Mesendoderm (in vitro differentiated cells): ENCODE data around the gene DIAPH2.
A peak's percentile ranks its signal among the peaks of the same experiment; 100 is the strongest.

Experiments
- DNase-seq: peaks from one replicate; pipeline ENCODE4 v3.0.0; 2013
- H2AK5ac ChIP-seq: 2 replicates; pipeline ENCODE4 v1.6.1; 2013; ENCODE audit warnings: low read length, inconsistent platforms
- H2BK120ac ChIP-seq: 2 replicates; pipeline ENCODE4 v1.6.1; 2013; ENCODE audit warnings: low read depth, mild to moderate bottlenecking, low read length, moderate library complexity, mixed read lengths
- H2BK15ac ChIP-seq: replicated peaks from 2 replicates; pipeline ENCODE4 v1.6.1; 2013; ENCODE audit warnings: low read depth, mild to moderate bottlenecking, moderate library complexity
- H2BK5ac ChIP-seq: 2 replicates; pipeline ENCODE4 v1.6.1; 2013; ENCODE audit warnings: low read length, inconsistent platforms
- H3K18ac ChIP-seq: 2 replicates; pipeline ENCODE4 v1.6.1; 2013; ENCODE audit warnings: mild to moderate bottlenecking, low read length, mixed read lengths
- H3K23ac ChIP-seq: one replicate; pipeline ENCODE4 v1.6.1; 2013; ENCODE audit warnings: low read length
- H3K27ac ChIP-seq: 2 replicates; pipeline ENCODE4 v1.5.1; 2013; ENCODE audit warnings: low read depth, mild to moderate bottlenecking, inconsistent platforms, low read length, moderate library complexity
- H3K27me3 ChIP-seq: 2 replicates; pipeline ENCODE4 v1.6.1; 2013; ENCODE audit warnings: low read length, control low read depth, mild to moderate bottlenecking, inconsistent platforms; ENCODE audit not compliant: insufficient read depth, poor library complexity
- H3K36me3 ChIP-seq: 2 replicates; pipeline ENCODE4 v1.6.1; 2013; ENCODE audit warnings: low read length, inconsistent platforms; ENCODE audit not compliant: control insufficient read depth, insufficient read depth
- H3K4ac ChIP-seq: one replicate; pipeline ENCODE4 v1.6.1; 2013; ENCODE audit warnings: low read depth, mild to moderate bottlenecking, low read length, moderate library complexity
- H3K4me1 ChIP-seq: 2 replicates; pipeline ENCODE4 v1.6.1; 2013; ENCODE audit warnings: low read depth, low read length, inconsistent platforms; ENCODE audit not compliant: control insufficient read depth
- H3K4me2 ChIP-seq: 2 replicates; pipeline ENCODE4 v1.6.1; 2013; ENCODE audit warnings: low read length
- H3K4me3 ChIP-seq: 2 replicates; pipeline ENCODE4 v1.5.1; 2013; ENCODE audit warnings: mild to moderate bottlenecking, low read length
- H3K56ac ChIP-seq: one replicate; pipeline ENCODE4 v1.6.1; 2013; ENCODE audit warnings: low read length
- H3K79me1 ChIP-seq: 2 replicates; pipeline ENCODE4 v1.6.1; 2013; ENCODE audit warnings: low read length, inconsistent platforms
- H3K79me2 ChIP-seq: 2 replicates; pipeline ENCODE4 v1.6.1; 2013; ENCODE audit warnings: mild to moderate bottlenecking, low read length; ENCODE audit not compliant: control insufficient read depth, insufficient read depth
- H3K9ac ChIP-seq: 2 replicates; pipeline ENCODE4 v1.6.1; 2013; ENCODE audit warnings: low read length, inconsistent platforms
- H4K5ac ChIP-seq: one replicate; pipeline ENCODE4 v1.6.1; 2013; ENCODE audit warnings: low read length
- H4K8ac ChIP-seq: one replicate; pipeline ENCODE4 v1.6.1; 2013; ENCODE audit warnings: low read depth, mild to moderate bottlenecking, control low read depth, low read length, moderate library complexity
- WGBS: extraction: QIAGEN DNeasy Blood & Tissue Kit; methylation state at CpG from one replicate; pipeline ENCODE4 v1.1.7; 2013; ENCODE audit warnings: low lambda C conversion rate, missing lambda C conversion rate; ENCODE audit not compliant: insufficient coverage; ENCODE audit errors: extremely low coverage; 5-methylcytosine and 5-hydroxymethylcytosine counted together

The DIAPH2 gene

GRCh38 chrX:97060020-97060419, 375.4 kb downstream of the DIAPH2 start:
- Histone ChIP-seq H3K79me1 (no peaks in the 10 kb centered on the region), H3K27ac (no peak overlapping the region), H3K4me3 (no peak overlapping the region), H3K4me2 (no peak overlapping the region), H2AK5ac (no peak overlapping the region), H2BK120ac (no peak overlapping the region), H2BK15ac (no peak overlapping the region), H2BK5ac (no peak overlapping the region), H4K5ac (no peak overlapping the region), H3K56ac (no peak overlapping the region), H3K4ac (no peak overlapping the region), H3K18ac (no peak overlapping the region), H3K27me3 (no peaks in the 10 kb centered on the region), H3K23ac (no peak overlapping the region), H3K9ac (no peak overlapping the region), H3K79me2 (no peaks in the 10 kb centered on the region), H3K36me3 (no peaks in the 10 kb centered on the region), H3K4me1 (no peaks in the 10 kb centered on the region), H4K8ac (no peak overlapping the region)
- peak; percentile 19 for DNase-seq
- WGBS = no CpG with 5 or more reads among the region's 4 CpGs

- no peak overlapping the region for H3K18ac ChIP-seq
- no peaks in the 10 kb centered on the region for H3K4me1 ChIP-seq
- H2BK120ac ChIP-seq = no peak overlapping the region
- H3K36me3 ChIP-seq = no peaks in the 10 kb centered on the region
- no peak overlapping the region for H2BK5ac ChIP-seq
- DNase-seq = no peak
- H3K4me2 ChIP-seq = no peak overlapping the region
- H2BK15ac ChIP-seq = no peak overlapping the region
- H3K23ac ChIP-seq = no peak overlapping the region
- no peak overlapping the region for H2AK5ac ChIP-seq
- no peaks in the 10 kb centered on the region for H3K79me2 ChIP-seq
- H4K5ac ChIP-seq = no peak overlapping the region
- no peaks in the 10 kb centered on the region for H3K79me1 ChIP-seq
- no peak overlapping the region for H3K4ac ChIP-seq
- H3K27ac ChIP-seq = no peak overlapping the region
- no CpG with 5 or more reads among the region's 5 CpGs for WGBS
- no peak overlapping the region for H3K56ac ChIP-seq
- no peak overlapping the region for H3K9ac ChIP-seq
- no peak overlapping the region for H4K8ac ChIP-seq
- no peak overlapping the region for H3K4me3 ChIP-seq
- H3K27me3 ChIP-seq = no peaks in the 10 kb centered on the region
Observed at GRCh38 chrX:97065066-97065465, 380.4 kb downstream of the DIAPH2 start.

GRCh38 chrX:97065973-97066372, 381.3 kb downstream of the DIAPH2 start:
- Histone ChIP-seq H3K23ac (no peak overlapping the region), H3K4me1 (no peaks in the 10 kb centered on the region), H2AK5ac (no peak overlapping the region), H4K8ac (no peak overlapping the region), H3K9ac (no peak overlapping the region), H2BK5ac (no peak overlapping the region), H4K5ac (no peak overlapping the region), H3K36me3 (no peaks in the 10 kb centered on the region), H3K4me3 (no peak overlapping the region), H3K18ac (no peak overlapping the region), H2BK15ac (no peak overlapping the region), H3K56ac (no peak overlapping the region), H3K4ac (no peak overlapping the region), H3K79me2 (no peaks in the 10 kb centered on the region), H3K27me3 (no peaks in the 10 kb centered on the region), H2BK120ac (no peak overlapping the region), H3K4me2 (no peak overlapping the region), H3K27ac (no peak overlapping the region), H3K79me1 (no peaks in the 10 kb centered on the region)
- no peak for DNase-seq

GRCh38 chrX:97066381-97066780, 381.7 kb downstream of the DIAPH2 start:
- Histone ChIP-seq H3K23ac (no peak overlapping the region), H2BK120ac (no peak overlapping the region), H4K8ac (no peak overlapping the region), H2AK5ac (no peak overlapping the region), H4K5ac (no peak overlapping the region), H2BK15ac (no peak overlapping the region), H3K4ac (no peak overlapping the region), H3K9ac (no peak overlapping the region), H3K4me2 (no peak overlapping the region), H3K4me1 (no peaks in the 10 kb centered on the region), H3K18ac (no peak overlapping the region), H3K79me1 (no peaks in the 10 kb centered on the region), H3K56ac (no peak overlapping the region), H3K79me2 (no peaks in the 10 kb centered on the region), H3K27me3 (no peaks in the 10 kb centered on the region), H3K36me3 (no peaks in the 10 kb centered on the region), H3K27ac (no peak overlapping the region), H2BK5ac (no peak overlapping the region), H3K4me3 (no peak overlapping the region)
- WGBS = no CpG with 5 or more reads among the region's 3 CpGs
- DNase-seq = no peak

- H3K4me3 ChIP-seq = no peak overlapping the region
- H3K36me3 ChIP-seq = no peaks in the 10 kb centered on the region
- no peak overlapping the region for H2BK15ac ChIP-seq
- H3K4ac ChIP-seq = no peak overlapping the region
- WGBS = no CpG with 5 or more reads among the region's 1 CpG
- no peak overlapping the region for H3K27ac ChIP-seq
- no peaks in the 10 kb centered on the region for H3K79me2 ChIP-seq
- H3K27me3 ChIP-seq = no peaks in the 10 kb centered on the region
- H3K9ac ChIP-seq = no peak overlapping the region
- H3K23ac ChIP-seq = no peak overlapping the region
- no peak overlapping the region for H3K56ac ChIP-seq
- no peaks in the 10 kb centered on the region for H3K79me1 ChIP-seq
- H3K18ac ChIP-seq = no peak overlapping the region
- no peak overlapping the region for H3K4me2 ChIP-seq
- H2BK5ac ChIP-seq = no peak overlapping the region
- H4K5ac ChIP-seq = no peak overlapping the region
- no peak overlapping the region for H2BK120ac ChIP-seq
- DNase-seq = no peak
- H2AK5ac ChIP-seq = no peak overlapping the region
- H3K4me1 ChIP-seq = no peaks in the 10 kb centered on the region
- H4K8ac ChIP-seq = no peak overlapping the region
Observed at GRCh38 chrX:97070346-97070745, 385.7 kb downstream of the DIAPH2 start.

GRCh38 chrX:97074400-97074799, 389.8 kb downstream of the DIAPH2 start:
- no peak overlapping the region for H4K5ac ChIP-seq
- no peak overlapping the region for H3K18ac ChIP-seq
- H3K79me2 ChIP-seq = no peaks in the 10 kb centered on the region
- H3K4me2 ChIP-seq = no peak overlapping the region
- no peaks in the 10 kb centered on the region for H3K27me3 ChIP-seq
- no peaks in the 10 kb centered on the region for H3K79me1 ChIP-seq
- H3K4me3 ChIP-seq = no peak overlapping the region
- DNase-seq = no peak
- H3K27ac ChIP-seq = no peak overlapping the region
- no peak overlapping the region for H4K8ac ChIP-seq
- no peaks in the 10 kb centered on the region for H3K36me3 ChIP-seq
- H3K23ac ChIP-seq = no peak overlapping the region
- H3K56ac ChIP-seq = no peak overlapping the region
- H3K4ac ChIP-seq = no peak overlapping the region
- H2BK120ac ChIP-seq = no peak overlapping the region
- no peaks in the 10 kb centered on the region for H3K4me1 ChIP-seq
- no peak overlapping the region for H3K9ac ChIP-seq
- no peak overlapping the region for H2BK15ac ChIP-seq
- H2BK5ac ChIP-seq = no peak overlapping the region
- no peak overlapping the region for H2AK5ac ChIP-seq
